DMS79 (cell line): ENCODE results near the gene SPR.
"Not testable (repeated sequence)": the region's sequence is repeated elsewhere in the genome, so short reads cannot be mapped to it uniquely, and the experiment has no call there.

ENCODE experiments used
- DNase-seq: peaks from one replicate; lab custom pipeline; 2025; lab: John Stamatoyannopoulos, UW

The SPR gene

GRCh38 chr2:72889991-72890390, 2.8 kb downstream of the SPR start:
- DNase-seq: no peak

GRCh38 chr2:72891091-72891818, 4.0 kb downstream of the SPR start:
- no peak for DNase-seq

GRCh38 chr2:72892506-72893173, 5.4 kb downstream of the SPR start:
- no peak for DNase-seq

- no peak for DNase-seq
These were observed 6.5 kb downstream of the SPR start for GRCh38 chr2:72893594-72894319.

DNA sequence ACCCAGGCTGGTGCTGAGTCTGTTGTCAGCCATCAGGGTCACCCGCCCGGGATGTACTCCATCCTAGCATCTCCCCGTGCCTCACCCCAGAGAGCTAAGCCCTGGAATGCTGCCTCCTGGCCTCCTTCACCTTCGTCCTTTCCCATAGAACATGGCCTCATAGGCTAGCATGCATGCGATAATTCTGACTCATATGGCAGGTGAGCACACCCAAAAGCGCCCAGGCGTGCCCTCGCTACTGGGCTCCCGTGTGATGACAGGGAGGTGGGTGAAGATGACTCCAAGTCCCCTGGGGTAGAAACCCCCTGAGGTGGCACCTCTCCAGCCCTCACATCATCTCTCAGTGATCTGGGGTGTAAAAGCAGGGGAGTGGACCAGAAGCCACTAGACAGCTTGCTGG, 7.3 kb downstream of the SPR start:
- no peak for DNase-seq

GRCh38 chr2:72895154-72895553, 7.9 kb downstream of the SPR start:
- DNase-seq: no peak

DNA sequence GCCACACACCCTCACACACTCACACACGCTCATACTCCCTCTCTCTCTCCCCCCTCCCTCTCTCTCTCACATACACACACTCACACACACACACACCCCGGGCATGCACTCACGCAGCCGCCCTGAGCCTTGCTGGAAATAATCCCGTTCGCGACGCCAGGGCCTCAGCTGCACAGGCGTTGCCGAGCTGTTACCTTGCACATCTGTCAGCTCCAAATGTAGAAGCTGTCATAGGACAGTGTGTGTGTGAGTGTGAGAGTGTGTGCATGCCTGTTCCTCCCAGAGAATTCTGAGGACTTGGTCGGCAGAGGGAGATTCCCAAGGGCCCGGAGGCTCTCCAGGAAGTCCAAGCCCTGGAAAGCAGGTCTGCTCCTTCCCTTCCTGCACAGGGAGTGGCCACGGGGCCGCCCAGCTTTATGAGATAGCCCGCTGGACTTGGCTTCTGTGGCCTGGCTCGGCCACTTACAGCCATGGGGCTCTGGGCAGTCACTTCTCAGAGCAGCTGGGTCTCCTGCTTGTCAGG, 8.6 kb downstream of the SPR start:
- DNase-seq: peak; percentile 26

- DNase-seq: no peak
These were observed 9.2 kb downstream of the SPR start for GRCh38 chr2:72896446-72896845.

DNA sequence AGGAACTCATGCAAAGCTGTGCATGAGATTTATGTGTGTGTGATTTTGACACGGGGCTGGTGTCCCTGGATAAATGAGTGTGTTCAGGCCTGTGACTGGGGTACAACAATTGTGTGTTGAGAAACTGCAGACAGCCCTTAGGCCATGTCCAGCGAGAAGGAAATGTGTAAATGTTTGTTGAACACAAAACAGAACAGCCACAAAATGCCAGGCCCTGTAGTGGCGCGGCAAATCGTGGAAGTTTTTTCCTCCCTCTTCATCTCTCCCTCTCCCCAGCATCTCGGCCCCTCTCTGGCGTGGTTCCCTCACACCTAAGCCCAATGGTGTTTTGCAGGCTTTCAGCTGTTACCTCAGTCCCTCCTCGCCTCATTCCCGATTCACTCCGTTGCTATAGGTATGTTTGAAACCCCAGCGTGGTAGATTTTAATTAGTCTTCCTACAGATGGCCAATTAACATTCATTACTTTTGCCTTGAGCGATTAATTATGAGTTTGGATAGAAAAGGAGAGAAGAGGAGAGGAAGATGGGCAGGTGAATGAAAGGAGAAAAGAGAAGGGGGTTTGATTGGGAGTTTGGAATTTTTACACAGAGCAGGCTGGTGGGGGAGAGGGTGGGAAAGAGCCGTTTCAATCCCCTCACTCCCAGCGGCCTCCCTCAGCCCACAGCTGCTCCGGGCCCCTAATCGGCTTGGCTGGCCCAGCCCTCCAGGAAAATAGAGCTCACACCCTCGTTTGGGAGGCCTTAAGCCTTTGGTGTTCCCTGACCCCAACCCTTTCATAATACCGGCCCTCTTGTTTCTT, 10.8 kb downstream of the SPR start:
- DNase-seq: no peak

DNA sequence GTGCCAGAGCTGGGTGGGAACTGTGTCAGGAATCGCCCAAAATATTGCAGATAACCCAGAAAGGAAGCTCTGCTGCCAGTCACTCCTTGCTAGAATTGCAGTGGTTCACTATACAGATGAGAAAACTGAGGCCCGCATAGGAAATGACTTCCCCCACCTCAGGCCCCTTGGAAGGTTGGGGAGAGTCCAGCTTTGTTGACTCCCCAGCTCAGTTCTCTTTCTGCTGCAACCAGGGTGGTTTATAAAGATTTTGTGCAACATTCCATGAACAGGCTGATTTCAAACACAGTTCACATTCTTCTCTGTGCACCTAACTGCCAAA, 11.3 kb downstream of the SPR start:
- DNase-seq: no peak

DNA sequence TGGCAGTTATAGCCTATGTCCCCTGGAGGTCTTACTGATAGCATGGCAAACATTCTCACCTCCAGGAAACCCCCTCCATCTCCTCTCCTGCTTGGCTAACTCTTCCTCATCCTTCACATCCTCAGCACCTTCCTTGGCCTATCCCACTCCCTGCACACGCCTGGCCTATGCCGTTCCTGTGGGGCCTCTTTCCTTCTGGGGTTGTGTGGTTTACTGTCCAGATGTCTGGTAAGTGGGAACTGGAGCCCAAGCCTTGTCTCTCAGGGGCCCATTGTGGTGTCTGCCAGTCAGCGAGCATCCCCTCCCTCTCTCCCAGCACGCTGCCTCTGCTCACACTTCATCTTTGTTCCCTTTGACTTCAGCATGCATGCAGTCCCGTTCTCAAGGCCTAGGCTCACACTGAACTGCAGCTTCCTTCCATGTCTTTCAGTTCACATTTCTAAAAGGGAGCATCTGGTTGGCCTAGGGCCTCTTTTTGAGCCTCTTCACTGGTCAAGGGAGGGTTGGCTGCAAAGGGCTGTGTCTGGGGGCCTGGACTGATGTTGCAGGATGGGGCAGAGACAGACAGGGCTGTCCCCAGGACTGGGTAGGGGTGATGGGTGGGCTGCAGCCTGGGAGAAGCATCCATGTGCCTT, 13.1 kb downstream of the SPR start:
- no peak for DNase-seq

- no peak for DNase-seq
These were observed 14.2 kb downstream of the SPR start for GRCh38 chr2:72901426-72901825.

DNA sequence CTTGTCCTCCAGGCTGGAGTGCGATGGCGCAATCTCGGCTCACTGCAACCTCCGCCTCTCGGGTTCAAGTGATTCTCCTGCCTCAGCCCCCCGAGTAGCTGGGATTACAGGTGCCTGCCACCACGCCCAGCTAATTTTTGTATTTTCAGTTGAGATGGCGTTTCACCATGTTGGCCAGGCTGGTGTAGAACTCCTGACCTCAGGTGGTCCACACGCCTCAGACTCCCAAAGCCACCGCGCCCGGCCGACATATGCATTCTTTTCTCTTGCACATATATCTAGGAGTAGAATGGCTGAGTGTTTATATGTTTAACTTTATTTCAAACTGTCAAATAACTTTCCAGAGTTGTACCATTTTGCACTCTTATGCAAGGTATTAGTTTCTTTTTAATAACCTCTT, 20.2 kb downstream of the SPR start:
- DNase-seq: not testable (repeated sequence)

GRCh38 chr2:72908741-72909140, 21.5 kb downstream of the SPR start:
- DNase-seq: no peak

DNA sequence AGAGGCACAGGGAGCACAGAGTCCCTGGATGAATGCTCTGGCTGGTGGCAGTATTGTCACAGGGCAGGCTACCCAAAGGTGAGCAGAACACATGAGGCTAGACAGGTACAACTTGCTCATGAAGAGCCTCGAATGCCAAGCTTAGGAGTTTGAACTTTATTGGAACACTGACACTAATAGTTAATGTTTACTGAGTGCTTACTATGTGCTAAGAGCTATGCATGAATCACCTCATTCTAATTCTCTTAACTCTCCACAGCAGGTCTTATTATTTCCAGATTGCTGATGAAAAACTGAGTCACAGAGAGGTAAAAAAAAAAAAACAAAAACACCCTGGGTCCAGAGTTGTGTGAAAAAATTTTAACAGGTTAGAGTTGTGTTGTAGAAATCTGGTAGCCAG, 24.0 kb downstream of the SPR start:
- no peak for DNase-seq

DNA sequence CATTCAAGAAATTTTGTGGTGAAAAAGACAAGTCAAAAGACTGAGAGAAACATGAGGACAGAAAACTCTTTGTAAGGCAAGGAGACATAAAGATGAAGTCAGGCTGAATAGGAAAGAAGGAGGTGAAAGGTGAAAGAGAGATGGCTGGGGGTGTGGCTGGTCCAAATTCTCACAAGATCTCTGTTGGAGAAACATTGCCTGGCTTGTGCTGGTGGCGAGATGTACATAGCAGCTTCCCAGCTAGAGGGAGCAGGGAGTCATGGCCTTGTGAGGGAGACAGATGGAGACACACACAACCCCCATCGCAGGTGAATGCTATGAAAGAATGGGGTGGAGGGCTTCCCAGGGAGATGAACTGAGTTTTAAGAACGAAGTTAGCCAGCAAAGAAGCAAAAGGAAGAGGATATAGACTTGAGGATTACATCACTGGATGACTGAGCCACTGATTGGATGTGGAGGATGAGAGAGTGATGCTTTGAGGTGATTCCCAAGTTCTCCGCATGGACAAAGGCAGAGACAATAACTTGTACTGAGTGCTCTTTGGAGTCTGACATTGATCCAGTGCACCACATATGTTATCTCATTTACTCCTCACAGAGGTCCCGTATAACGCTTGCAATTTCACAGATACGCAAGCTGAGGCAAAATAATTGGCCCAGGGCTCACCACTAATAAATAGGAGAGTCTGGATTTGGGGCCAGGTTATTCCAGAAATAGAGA, 26.4 kb downstream of the SPR start:
- DNase-seq: no peak

GRCh38 chr2:72914206-72914559, 27.0 kb downstream of the SPR start:
- DNase-seq: no peak

DNA sequence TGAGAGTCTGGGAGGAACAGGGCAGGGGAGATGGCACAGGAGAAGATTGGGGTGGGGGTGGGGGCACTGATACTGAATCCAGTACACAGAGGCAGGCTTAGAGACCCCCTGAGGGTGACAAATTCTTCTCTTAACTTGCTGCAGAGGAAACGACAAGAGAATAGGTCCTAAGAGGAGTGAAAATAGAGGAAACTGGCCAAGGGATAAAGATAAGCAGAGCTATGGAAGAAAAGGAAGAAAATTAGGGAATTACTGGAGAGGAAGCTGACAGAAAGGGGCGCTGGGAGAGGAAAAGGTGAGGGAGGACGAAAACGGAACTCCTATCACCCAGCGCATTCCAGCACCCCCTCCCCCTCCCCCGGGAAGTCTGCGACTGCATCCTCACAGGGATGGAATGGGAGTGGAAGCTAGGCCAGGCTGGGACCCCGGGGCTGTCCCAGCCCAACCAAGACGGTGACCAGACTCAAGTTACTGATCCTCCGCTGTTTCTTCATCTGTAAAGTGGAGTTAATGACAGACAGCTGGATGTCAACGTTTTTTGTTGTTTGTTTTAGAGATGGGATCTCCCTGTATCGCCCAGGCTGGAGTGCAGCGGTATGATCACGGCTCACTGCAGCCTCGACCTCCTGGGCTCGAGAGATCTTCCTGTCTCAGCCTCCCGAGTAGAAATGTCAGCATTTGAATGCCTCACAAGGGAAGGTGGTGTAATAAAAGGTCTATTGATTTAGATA, 27.5 kb downstream of the SPR start:
- no peak for DNase-seq

GRCh38 chr2:72915320-72915906, 28.2 kb downstream of the SPR start:
- no peak for DNase-seq
